IMR-90 (cell line): ENCODE measurements around the gene RBM15B. TPM values are rescaled to one million over a fixed set of nuclear protein-coding genes. Genes with fewer than 3 reads are reported as not detected.

Source experiments
- ATAC-seq: fragments of 200-7000 bp; cut with Tn5 transposase; 2 replicates; pipeline ENCODE4 v1.9.1; 2020; ENCODE audit warnings: low read depth, mild to moderate bottlenecking, moderate library complexity
- BruUV-seq: library from RNA; stranded (reverse); fragments of 400-500 nt; replicated peaks from 2 replicates; lab custom pipeline; 2021; lab: Mats Ljungman, UMichigan
- CTCF ChIA-PET: fragments of 300-600 bp; formaldehyde crosslinking; extraction: SDS; loops from one replicate; lab custom pipeline; 2021; ENCODE audit warnings: antibody characterized with exemption; lab: Yijun Ruan, JAX
- POLR2A ChIA-PET: fragments of 300-600 bp; sonication (Branson Sonifier 250); formaldehyde crosslinking; loops from one replicate; lab custom pipeline; 2022; ENCODE audit warnings: antibody characterized with exemption; ENCODE audit not compliant: unreplicated experiment; lab: Charles Lee
- DNase-seq: peaks from one replicate; pipeline ENCODE4 v3.0.0; 2013
- H2AFZ ChIP-seq: replicated peaks from 2 replicates; pipeline ENCODE3; 2013; ENCODE audit warnings: low read length, mild to moderate bottlenecking; ENCODE audit not compliant: poor library complexity
- H2AK5ac ChIP-seq: 2 replicates; pipeline ENCODE4 v1.6.1; 2013; ENCODE audit warnings: low read depth, low read length, inconsistent platforms
- H2AK9ac ChIP-seq: replicated peaks from 2 replicates; pipeline ENCODE3; 2013; ENCODE audit warnings: mild to moderate bottlenecking, low read depth, low read length, moderate library complexity; ENCODE audit not compliant: poor library complexity
- H2BK120ac ChIP-seq: 2 replicates; pipeline ENCODE4 v1.6.1; 2013; ENCODE audit warnings: low read depth, low read length, inconsistent platforms
- H2BK15ac ChIP-seq: 3 replicates; pipeline ENCODE4 v1.6.1; 2013; ENCODE audit warnings: low read depth, low read length, inconsistent platforms
- H2BK20ac ChIP-seq: 2 replicates; pipeline ENCODE4 v1.6.1; 2013; ENCODE audit warnings: low read depth, mild to moderate bottlenecking, inconsistent platforms, low read length, moderate library complexity
- H2BK5ac ChIP-seq: 2 replicates; pipeline ENCODE4 v1.6.1; 2013; ENCODE audit warnings: mild to moderate bottlenecking, low read depth, low read length, inconsistent platforms; ENCODE audit not compliant: poor library complexity, severe bottlenecking
- H3K14ac ChIP-seq: replicated peaks from 2 replicates; pipeline ENCODE4 v1.6.1; 2013; ENCODE audit warnings: low read depth, low read length, inconsistent platforms
- H3K18ac ChIP-seq: 2 replicates; pipeline ENCODE4 v1.6.1; 2013; ENCODE audit warnings: low read depth, low read length, control low read depth
- H3K23ac ChIP-seq: 2 replicates; pipeline ENCODE4 v1.6.1; 2013; ENCODE audit warnings: low read depth, low read length, inconsistent platforms
- H3K27ac ChIP-seq: 2 replicates; pipeline ENCODE4 v1.5.1; 2013; ENCODE audit warnings: mild to moderate bottlenecking, control low read depth, low read length; ENCODE audit not compliant: insufficient read depth
- H3K27me3 ChIP-seq: 2 replicates; pipeline ENCODE4 v1.6.1; 2013; ENCODE audit warnings: low read length; ENCODE audit not compliant: control insufficient read depth, insufficient read depth
- H3K36me3 ChIP-seq: 2 replicates; pipeline ENCODE4 v1.6.1; 2013; ENCODE audit warnings: low read length, mixed read lengths; ENCODE audit not compliant: control insufficient read depth, insufficient read depth
- H3K4ac ChIP-seq: 2 replicates; pipeline ENCODE4 v1.6.1; 2013; ENCODE audit warnings: low read depth, low read length, inconsistent platforms
- H3K4me1 ChIP-seq: 2 replicates; pipeline ENCODE4 v1.6.1; 2013; ENCODE audit warnings: low read length, mixed read lengths; ENCODE audit not compliant: control insufficient read depth, insufficient read depth
- H3K4me2 ChIP-seq: 2 replicates; pipeline ENCODE4 v1.6.1; 2013; ENCODE audit warnings: low read depth, mild to moderate bottlenecking, control low read depth, low read length, moderate library complexity
- H3K4me3 ChIP-seq: 2 replicates; pipeline ENCODE4 v1.5.1; 2013; ENCODE audit warnings: low read depth, mild to moderate bottlenecking, control low read depth, low read length, moderate library complexity; ENCODE audit not compliant: insufficient read depth
- H3K56ac ChIP-seq: 2 replicates; pipeline ENCODE4 v1.6.1; 2013; ENCODE audit warnings: low read length, inconsistent platforms; ENCODE audit not compliant: insufficient read depth; ENCODE audit errors: extremely low read depth
- H3K79me1 ChIP-seq, 2 experiments: 2 replicates each; pipeline ENCODE4 v1.6.1; 2013; ENCODE audit warnings: low read length in 2 of 2, inconsistent platforms in 1 of 2, low read depth in 1 of 2
- H3K9ac ChIP-seq: 2 replicates; pipeline ENCODE4 v1.6.1; 2013; ENCODE audit warnings: low read depth, low read length, control low read depth
- H3K9me1 ChIP-seq: 2 replicates; pipeline ENCODE4 v1.6.1; 2013; ENCODE audit warnings: low read length, inconsistent platforms; ENCODE audit not compliant: insufficient read depth
- H3K9me3 ChIP-seq: 2 replicates; pipeline ENCODE4 v1.6.1; 2013; ENCODE audit warnings: low read length; ENCODE audit not compliant: control insufficient read depth, insufficient read depth
- H4K20me1 ChIP-seq: 2 replicates; pipeline ENCODE4 v1.6.1; 2013; ENCODE audit warnings: low read length, inconsistent platforms; ENCODE audit not compliant: insufficient read depth
- H4K5ac ChIP-seq: 2 replicates; pipeline ENCODE4 v1.6.1; 2013; ENCODE audit warnings: mild to moderate bottlenecking, low read depth, low read length, control low read depth
- H4K8ac ChIP-seq, 2 experiments: 2 replicates each; pipeline ENCODE4 v1.6.1; 2013; ENCODE audit warnings: low read depth in 2 of 2, low read length in 2 of 2, control low read depth in 1 of 2, inconsistent platforms in 1 of 2
- H4K91ac ChIP-seq: 2 replicates; pipeline ENCODE4 v1.6.1; 2013; ENCODE audit warnings: low read depth, low read length, inconsistent platforms; ENCODE audit not compliant: insufficient read depth
- CEBPB ChIP-seq: IDR thresholded peaks from 2 replicates; pipeline ENCODE4 v1.6.1; 2012; ENCODE audit warnings: low read depth, low read length, improper control_type of control experiment
- FOS ChIP-seq: fragments of 150-350 bp; IDR thresholded peaks from 2 replicates; pipeline ENCODE4 v1.6.1; 2016; ENCODE audit warnings: low read depth, low read length
- NFE2L2 ChIP-seq: fragments of 150-350 bp; IDR thresholded peaks from 2 replicates; pipeline ENCODE4 v1.6.1; 2016; ENCODE audit warnings: low read depth, mild to moderate bottlenecking, low read length
- POLR2A ChIP-seq: IDR thresholded peaks from 2 replicates; pipeline ENCODE4 v1.6.1; 2012; ENCODE audit warnings: mild to moderate bottlenecking, low read depth, low read length
- RCOR1 ChIP-seq: IDR thresholded peaks from 2 replicates; pipeline ENCODE4 v1.6.1; 2012; ENCODE audit warnings: mild to moderate bottlenecking, low read length, improper control_type of control experiment; ENCODE audit not compliant: insufficient replicate concordance
- RFX5 ChIP-seq: IDR thresholded peaks from 2 replicates; pipeline ENCODE4 v1.8.0; 2012; ENCODE audit warnings: low read depth, mild to moderate bottlenecking, low read length, moderate library complexity
- WGBS, 2 experiments: methylation state at CpG; one replicate each; pipeline versions ENCODE4 v1.1.5 to v1.1.7; 2013; ENCODE audit warnings: missing lambda C conversion rate in 2 of 2; ENCODE audit not compliant: insufficient read length in 1 of 2; ENCODE audit errors: extremely low coverage in 2 of 2; 5-methylcytosine and 5-hydroxymethylcytosine counted together
- dilution Hi-C: fragments of 300-500 bp; cut with HindIII; formaldehyde crosslinking; loops from one replicate; pipeline ENCODE4 v1.14.3; 2018; ENCODE audit warnings: low sequenced_read_pairs; ENCODE audit not compliant: unreplicated experiment
- in situ Hi-C: fragments of 300-500 bp; cut with MboI; formaldehyde crosslinking; loops from 3 replicates; pipeline ENCODE4 v1.14.3; 2019; ENCODE audit warnings: low sequenced_read_pairs, inconsistent platforms, mixed read lengths
- intact Hi-C: fragments of 100-400 bp; cut with micrococcal nuclease; formaldehyde crosslinking; loops from 2 replicates; pipeline ENCODE4 v1.10.0; 2022
- polyA plus RNA-seq, 3 experiments: library from polyadenylated mRNA; depleted of rRNA; stranded (reverse); fragments of >200 nt; gene quantifications; 2 replicates each; pipeline ENCODE4 v1.2.3, GENCODE V29; 2012; ENCODE audit warnings: low replicate concordance in 1 of 3
- total RNA-seq: library from RNA; depleted of rRNA; stranded (reverse); fragments of >200 nt; gene quantifications from 2 replicates; pipeline ENCODE4 v1.2.3, GENCODE V29; 2012

Gene RBM15B
- total and polyA plus RNA-seq, 2 of the 4 experiments (the other 2 are of a cell fraction), result 16.2 to 17.4 TPM

GRCh38 chr3:51357856-51358255 is 33.2 kb upstream of the RBM15B start:
- no peak overlapping the region for H3K4ac ChIP-seq
- dilution Hi-C loops (loop anchor here (25.0 kb wide), 1 partner anchor 246 kb away; no protein-coding TSS in a partner anchor), in situ Hi-C loops (no loop called here)

More at GRCh38 chr3:51357856-51358255, 33.2 kb upstream of the RBM15B start:
- Histone ChIP-seq H3K27me3 (peaks cover 16% of the 10 kb centered on the region), H4K91ac (no peak overlapping the region), H3K9ac (no peak overlapping the region), H3K4me3 (no peak overlapping the region), H3K9me1 (no peaks in the 10 kb centered on the region), H2BK15ac (no peak overlapping the region), H4K20me1 (no peaks in the 10 kb centered on the region), H2BK20ac (no peak overlapping the region), H2AFZ (no peak overlapping the region), H3K27ac (no peak overlapping the region), H3K9me3 (no peaks in the 10 kb centered on the region), H3K79me1 (no peaks in the 10 kb centered on the region), H3K56ac (no peak overlapping the region), H2BK120ac (no peak overlapping the region), H3K4me1 (no peaks in the 10 kb centered on the region), H2BK5ac (no peak overlapping the region), H4K8ac (no peak overlapping the region), H3K23ac (no peak overlapping the region), H2AK9ac (no peak overlapping the region), H3K4me2 (no peak overlapping the region), H3K36me3 (no peaks in the 10 kb centered on the region), H2AK5ac (no peak overlapping the region), H3K18ac (no peak overlapping the region), H4K5ac (no peak overlapping the region), H3K14ac (no peak overlapping the region)
- no peak for ATAC-seq
- POLR2A ChIA-PET, result no interaction called here
- no CpG with 5 or more reads among the region's 4 CpGs for WGBS, 2 experiments
- intact Hi-C loops, result no loop called here
- CTCF ChIA-PET, result no interaction called here
- DNase-seq, result no peak
- TF ChIP-seq FOS (no peak), NFE2L2 (no peak), RCOR1 (no peak), CEBPB (no peak), POLR2A (no peak), RFX5 (no peak)
- BruUV-seq, result no TSS peak
